Stimulated activated CD4-positive, alpha-beta T cell treated with anti-CD3 and anti-CD28 coated beads, Interleukin-1b, Interleukin-23, amount 100 ng/mL, for 24 hours (primary cell): Measurements from ENCODE around the gene SCGB1C1.

ENCODE experiments used
- DNase-seq, 4 experiments: peaks; one replicate each; pipeline ENCODE4 v3.0.0-alpha.2; 2020; ENCODE audit warnings: low read depth in 4 of 4, low spot score in 1 of 4

The SCGB1C1 gene

DNA sequence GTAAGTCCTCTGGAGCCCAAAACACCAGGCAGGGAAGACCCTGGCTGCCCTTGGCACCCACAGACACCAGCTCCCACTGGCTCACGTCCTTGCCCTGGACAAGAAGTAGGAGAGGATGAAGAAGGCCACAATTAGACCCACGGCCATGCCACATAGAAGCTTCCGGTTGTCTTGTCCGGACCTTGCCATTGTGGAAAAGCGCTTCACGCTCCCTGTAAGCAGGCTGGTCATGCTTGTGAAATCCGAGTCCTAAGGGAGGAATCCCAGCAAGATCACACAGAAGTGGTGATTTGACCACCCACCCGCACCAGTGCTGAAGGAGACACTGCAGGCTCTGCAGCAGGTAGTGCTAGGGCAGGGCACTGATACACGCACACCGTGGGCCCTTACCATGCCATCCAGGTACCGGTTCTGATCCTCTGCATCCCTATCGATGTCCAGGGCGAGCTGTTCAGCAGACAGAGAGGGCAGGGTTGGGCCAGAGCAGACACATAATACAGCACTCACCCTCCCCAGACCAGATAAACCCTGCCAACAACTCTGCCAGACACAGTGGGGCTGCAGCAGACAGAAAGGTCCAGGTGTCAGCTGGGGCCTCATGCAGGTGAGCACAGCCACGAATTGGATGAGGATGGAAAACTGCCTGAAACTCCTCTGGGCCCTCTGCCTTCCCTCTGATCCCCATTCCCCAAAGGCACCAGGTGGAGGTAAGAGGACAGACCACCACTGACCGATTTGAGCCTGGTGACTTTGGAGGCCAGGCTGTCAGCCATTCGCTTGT, 12.5 kb downstream of the SCGB1C1 start:
- no peak for DNase-seq

DNA sequence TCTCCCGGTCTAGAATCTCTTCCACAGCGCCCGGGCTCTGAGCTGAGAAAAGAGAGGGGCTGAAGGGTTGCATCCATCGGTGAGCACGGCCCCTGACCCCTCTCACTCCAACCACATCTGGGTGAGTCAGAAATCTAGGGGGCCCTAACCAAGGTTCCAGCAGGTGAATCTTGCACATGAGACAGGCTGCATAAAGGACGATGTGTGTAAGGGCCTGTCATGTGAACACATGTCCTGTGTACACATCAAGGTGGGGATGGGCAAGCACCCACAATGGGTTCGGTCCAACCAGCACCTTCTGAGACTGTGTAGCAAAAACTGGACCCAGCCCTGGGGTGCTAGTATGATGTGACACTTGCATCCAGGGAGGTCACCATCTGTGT, 13.1 kb downstream of the SCGB1C1 start:
- DNase-seq = no peak

DNA sequence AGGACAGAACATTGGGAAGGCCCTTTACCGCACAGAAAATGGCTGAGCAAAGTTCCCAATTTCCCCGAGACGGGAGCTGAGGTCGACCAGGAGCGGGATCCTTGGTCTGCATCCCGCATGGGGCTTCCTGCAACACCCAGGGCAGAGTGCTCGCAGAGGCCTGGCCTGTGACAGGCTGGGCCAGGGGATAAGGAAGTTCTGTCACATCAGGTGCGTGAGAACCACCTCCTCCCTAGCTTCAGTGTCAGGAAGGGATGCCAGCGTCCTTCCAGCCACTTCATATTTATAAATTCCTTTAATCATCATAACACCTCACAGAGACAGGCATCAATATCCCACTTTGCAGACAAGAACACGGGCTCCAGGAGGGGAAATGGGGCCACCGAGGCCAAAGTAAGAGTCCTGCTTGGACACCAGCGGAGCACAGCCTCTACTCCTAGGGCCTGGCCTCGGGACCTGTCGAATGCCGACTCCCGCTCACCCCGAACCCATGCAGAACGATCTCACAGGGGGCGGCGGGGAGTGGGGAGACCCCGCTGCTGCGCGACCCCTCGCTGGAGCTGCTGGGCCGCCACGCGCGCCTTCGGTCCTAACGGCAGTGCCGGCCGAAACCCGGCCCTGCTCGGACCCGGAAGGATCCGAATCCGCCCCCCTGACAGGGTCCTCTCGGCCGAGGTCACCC, 13.8 kb downstream of the SCGB1C1 start:
- no peak for DNase-seq

DNA sequence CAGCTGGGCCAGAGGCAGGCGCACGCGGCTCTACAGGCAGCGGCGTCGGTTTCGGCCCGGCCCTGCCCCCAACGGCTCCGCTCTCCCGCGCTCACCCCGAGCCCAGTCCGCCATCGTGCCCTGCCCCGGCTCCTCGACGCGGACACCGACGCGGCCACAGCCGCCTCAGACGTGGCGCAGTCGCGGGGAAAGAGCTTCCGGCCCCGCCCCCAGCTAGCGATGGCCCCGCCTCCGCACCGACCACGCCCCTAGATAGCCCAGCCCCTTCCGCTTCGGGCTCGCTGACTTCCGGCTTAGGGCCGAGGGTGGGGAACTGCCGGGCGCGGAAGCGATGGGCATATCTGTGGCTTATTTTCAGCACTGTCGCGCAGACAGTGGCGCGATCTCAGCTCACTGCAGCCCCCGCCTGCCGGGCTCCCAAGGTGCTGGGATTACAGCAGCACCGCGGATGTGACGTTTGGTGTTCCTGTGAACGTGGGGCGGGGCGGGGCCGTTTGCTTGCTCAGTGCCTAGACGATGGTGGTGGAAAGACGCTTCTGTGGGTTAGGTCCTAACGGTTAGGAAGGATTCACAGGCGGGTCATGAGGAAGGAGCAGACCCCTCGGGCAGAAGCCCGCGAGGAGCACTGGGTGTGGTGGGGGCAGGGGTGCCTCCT, 14.5 kb downstream of the SCGB1C1 start, which contains the start of the genes BET1L and RIC8A:
TSS of gene BET1L (minus strand) at position 192 of the 655 bp plus-strand sequence. CDS start at position 114, 78 bp downstream.
TSS of gene RIC8A (plus strand) at position 501 of the 655 bp plus-strand sequence. CDS start 1,147 bp downstream, outside the sequence.
- peak; percentile 84 to 97 (median 93) for DNase-seq

DNA sequence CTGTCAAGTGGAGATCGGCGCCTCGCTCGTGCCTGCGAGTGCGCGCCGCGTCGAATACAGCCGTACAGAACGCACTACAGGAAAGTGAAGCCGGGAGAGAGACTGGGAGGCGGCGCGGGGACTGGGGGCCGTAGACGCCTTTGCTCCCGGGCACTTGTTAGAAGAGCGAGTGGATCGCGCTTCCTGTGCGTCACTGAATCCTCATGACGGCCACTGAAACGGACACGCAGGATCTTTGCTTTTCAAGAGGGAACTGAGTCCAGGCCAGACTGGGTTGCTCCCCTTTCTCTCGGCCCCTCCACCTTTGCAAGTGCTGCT, 14.9 kb downstream of the SCGB1C1 start:
- no peak for DNase-seq

DNA sequence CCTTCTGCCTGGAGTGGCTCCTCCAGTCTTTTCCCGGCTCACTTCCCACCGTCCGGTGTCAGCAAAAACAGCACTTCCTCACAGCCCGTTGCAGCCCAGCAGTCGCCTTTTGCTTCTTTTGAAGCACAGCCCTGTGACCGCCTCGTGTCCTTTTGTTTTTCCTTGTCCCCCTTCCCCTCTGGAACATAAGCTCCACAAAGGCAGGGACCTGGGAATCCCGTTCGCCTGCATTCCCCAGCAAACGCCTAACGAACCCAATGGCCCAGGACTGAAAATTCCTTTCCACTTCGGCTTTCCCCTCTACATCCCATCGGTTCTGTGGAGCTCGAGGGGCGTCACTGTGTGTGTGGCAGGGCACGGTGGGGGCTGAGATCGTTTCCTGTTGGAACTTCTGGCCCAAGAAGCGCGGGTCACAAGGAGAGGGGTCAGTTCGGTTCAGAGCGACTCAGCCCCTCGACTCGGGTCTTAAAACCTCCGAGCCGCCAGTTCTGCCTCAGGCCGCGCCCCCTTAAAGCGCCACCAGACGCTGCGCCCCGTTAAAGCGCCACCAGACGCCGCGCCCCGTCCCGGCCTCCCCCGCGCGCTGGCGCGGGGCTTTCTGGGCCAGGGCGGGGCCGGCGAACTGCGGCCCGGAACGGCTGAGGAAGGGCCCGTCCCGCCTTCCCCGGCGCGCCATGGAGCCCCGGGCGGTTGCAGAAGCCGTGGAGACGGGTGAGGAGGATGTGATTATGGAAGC, 15.5 kb downstream of the SCGB1C1 start:
- DNase-seq = peak; percentile 53 to 73 (median 69)

DNA sequence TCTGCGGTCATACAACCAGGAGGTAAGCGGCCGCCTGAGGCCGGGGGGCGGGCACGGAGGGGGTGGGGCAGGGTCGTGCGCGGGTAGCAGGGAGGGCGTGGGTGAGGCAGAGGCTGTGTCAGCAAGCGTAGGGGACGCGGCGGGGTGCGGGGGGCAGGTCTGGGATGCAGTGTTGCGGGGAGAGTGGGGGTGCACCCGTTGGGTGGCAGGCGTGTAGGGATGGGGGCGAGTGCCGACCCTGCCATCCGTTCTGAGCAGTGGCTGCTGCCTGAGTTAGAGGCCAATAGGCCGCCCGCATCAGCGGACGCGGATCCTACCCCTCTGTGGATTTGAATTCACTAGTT, 16.0 kb downstream of the SCGB1C1 start:
- DNase-seq = no peak

DNA sequence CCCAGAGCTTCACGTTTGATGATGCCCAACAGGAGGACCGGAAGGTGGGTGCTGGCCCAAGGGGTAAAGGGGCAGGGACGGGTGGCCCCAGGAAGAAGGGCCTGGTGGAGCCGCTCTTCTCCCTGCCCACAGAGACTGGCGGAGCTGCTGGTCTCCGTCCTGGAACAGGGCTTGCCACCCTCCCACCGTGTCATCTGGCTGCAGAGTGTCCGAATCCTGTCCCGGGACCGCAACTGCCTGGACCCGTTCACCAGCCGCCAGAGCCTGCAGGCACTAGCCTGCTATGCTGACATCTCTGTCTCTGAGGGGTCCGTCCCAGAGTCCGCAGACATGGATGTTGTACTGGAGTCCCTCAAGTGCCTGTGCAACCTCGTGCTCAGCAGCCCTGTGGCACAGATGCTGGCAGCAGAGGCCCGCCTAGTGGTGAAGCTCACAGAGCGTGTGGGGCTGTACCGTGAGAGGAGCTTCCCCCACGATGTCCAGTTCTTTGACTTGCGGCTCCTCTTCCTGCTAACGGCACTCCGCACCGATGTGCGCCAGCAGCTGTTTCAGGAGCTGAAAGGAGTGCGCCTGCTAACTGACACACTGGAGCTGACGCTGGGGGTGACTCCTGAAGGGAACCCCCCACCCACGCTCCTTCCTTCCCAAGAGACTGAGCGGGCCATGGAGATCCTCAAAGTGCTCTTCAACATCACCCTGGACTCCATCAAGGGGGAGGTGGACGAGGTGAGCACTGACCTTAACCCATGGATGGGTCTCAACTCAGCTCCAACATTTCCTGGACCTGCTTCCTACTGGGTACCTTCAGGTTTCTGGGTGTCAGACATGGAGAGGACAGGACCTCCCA, 16.6 kb downstream of the SCGB1C1 start:
- DNase-seq = no peak

DNA sequence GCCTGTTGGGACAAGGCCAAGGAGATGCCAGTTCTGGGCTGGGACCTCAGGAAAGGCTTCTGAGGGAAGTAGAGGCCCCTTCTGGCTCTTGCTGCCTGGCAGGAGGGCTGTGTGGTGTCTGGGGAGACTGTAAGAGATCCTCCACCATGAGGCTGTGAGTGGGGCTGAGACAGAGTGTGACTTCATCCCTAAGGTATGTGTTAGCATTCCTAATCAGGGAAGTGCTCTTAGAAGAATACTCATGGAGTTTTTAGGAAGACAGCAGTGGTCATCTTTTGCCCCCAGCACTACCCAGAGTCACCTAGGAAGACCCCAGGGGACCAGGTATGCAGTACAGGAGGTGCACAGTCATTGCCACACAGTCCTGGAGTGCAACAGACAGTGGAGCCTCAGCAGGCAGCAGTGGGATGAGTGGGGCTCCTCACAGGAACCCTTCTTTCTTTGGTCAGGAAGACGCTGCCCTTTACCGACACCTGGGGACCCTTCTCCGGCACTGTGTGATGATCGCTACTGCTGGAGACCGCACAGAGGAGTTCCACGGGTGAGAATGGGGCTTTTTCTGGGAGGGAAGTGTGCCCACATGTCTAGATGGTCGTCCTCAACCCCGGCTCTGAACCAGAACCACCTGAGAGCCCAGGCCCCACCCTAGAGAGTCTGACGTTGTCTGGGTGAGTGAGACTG, 17.4 kb downstream of the SCGB1C1 start:
- no peak for DNase-seq

DNA sequence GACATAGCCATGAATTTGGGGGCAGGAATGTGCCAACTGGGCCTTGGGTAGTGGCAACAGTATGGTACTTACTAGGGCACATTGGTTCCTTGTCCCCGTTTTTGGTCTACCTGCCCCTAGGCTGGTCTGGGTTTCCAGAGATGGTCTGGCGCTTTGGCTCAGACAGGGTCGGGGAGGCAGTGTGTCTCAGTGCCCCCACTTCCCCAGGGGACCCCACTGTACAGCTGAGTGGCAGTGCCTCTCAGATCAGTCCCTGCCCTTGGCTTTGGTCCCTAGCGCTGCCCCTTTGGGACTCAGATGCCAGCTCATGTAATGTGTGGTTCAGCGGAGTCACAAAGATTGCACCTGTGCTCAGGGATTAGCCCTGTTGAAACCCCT, 17.9 kb downstream of the SCGB1C1 start:
- DNase-seq = no peak

DNA sequence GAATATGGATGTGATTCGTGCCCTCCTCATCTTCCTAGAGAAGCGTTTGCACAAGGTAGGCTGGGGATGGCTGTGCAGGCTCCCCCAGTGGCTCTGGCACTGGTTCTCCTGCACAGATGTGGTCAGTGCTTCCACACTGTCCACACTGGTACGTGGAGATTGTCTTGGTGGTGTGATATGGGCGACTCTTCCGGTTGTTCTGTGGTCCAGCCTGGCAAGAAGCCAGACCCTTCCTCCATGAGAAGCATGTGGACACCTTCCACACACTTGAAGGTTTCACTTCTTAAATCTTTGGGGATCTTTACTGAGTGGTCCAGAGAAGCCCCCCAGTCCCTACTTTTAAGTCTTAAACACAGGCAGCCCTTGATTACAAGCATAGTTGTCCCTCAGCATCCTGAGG, 18.4 kb downstream of the SCGB1C1 start:
- no peak for DNase-seq

DNA sequence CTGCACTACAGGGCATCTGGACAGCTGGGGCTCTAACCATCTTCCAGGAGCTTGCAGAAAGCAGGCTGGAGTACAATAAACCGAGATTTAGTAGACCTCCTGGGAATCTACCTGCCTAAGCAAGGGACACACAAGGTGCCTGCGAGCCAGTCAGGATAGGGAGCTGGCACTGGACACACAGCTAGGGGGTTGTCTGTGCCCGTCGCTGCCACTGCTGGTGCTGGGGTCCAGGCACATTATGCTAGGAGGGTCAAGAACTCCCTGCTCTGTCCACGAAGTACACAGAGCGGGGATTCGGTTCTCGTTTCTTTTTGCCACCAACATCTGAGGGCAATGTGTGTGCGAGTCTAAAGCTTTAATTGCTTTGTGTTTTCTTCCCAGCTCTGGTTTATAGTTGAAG, 18.9 kb downstream of the SCGB1C1 start:
- DNase-seq = no peak

DNA sequence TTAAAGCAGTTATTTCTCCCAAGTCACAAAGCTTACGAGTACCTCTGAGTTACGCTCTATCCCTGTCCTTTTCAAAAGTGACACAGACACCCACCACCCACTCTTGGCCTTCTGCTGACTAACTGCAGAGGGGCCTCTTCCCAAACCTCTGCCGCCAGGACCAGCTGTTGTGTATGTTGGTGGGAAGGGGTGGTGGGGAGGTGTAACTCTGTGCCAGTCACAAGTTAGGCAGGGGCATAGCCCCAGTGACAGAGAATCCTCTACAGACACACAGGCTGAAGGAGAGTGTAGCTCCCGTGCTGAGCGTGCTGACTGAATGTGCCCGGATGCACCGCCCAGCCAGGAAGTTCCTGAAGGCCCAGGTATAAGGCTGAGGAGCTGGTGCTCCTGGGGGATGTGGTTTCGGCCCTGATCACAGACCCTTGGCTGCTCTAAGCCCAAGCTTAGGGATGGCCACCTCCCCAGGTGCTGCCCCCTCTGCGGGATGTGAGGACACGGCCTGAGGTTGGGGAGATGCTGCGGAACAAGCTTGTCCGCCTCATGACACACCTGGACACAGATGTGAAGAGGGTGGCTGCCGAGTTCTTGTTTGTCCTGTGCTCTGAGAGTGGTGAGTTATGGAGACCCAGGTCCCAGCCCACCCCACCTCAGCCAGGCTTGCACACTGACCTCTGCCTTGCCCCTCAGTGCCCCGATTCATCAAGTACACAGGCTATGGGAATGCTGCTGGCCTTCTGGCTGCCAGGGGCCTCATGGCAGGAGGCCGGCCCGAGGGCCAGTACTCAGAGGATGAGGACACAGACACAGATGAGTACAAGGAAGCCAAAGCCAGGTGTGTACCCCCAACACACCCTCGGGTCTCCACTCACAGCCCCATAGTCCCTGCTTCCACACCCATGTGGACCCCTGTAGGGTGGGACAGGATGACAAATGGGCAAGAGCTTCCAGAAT, 19.5 kb downstream of the SCGB1C1 start:
- DNase-seq = no peak

DNA sequence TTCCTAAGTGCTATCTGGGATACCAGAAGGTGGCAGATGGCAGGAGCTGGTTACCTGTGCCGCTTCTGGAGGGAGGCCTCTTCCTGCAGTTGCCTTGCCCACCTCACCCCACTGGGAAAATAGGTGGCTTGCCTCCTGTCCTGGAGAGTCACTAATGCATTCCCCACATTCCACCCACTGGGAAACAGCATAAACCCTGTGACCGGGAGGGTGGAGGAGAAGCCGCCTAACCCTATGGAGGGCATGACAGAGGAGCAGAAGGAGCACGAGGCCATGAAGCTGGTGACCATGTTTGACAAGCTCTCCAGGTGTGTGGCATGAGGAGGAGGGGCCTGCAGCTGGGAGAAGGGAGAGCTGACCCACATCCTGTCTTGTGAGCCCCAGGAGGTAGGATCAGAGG, 20.2 kb downstream of the SCGB1C1 start:
- DNase-seq = no peak

DNA sequence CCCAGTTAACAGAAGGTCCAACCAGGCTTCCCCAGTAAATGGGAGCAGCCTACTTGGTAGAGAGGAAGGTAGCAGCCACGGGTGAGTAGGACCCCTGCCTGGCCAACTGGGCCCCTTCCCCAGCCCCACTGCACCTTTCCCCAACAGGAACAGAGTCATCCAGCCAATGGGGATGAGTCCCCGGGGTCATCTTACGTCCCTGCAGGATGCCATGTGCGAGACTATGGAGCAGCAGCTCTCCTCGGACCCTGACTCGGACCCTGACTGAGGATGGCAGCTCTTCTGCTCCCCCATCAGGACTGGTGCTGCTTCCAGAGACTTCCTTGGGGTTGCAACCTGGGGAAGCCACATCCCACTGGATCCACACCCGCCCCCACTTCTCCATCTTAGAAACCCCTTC, 21.2 kb downstream of the SCGB1C1 start:
- DNase-seq = no peak

DNA sequence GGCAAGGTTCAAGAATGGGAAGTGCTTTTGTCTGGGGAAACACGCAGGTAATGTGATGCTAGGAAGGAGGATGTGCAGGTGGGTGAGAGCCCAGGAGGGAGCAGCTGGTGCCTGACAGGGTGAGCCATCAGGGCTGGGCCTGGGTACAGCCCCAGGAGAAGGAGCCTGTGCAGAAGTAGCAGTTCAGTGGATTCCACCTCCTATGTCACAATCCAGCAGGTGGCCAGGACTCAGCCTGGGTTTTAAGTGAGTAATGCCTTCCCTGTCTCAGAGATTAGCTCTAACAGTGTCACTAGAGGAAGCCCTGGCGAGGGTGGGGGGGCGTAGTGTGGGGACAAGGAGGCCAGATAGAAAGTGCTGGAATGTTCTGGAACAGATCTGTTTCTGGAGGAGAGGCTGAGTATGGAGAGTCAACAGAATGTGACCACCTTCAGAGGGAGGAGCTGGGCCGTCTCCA, 22.7 kb downstream of the SCGB1C1 start:
- no peak for DNase-seq

DNA sequence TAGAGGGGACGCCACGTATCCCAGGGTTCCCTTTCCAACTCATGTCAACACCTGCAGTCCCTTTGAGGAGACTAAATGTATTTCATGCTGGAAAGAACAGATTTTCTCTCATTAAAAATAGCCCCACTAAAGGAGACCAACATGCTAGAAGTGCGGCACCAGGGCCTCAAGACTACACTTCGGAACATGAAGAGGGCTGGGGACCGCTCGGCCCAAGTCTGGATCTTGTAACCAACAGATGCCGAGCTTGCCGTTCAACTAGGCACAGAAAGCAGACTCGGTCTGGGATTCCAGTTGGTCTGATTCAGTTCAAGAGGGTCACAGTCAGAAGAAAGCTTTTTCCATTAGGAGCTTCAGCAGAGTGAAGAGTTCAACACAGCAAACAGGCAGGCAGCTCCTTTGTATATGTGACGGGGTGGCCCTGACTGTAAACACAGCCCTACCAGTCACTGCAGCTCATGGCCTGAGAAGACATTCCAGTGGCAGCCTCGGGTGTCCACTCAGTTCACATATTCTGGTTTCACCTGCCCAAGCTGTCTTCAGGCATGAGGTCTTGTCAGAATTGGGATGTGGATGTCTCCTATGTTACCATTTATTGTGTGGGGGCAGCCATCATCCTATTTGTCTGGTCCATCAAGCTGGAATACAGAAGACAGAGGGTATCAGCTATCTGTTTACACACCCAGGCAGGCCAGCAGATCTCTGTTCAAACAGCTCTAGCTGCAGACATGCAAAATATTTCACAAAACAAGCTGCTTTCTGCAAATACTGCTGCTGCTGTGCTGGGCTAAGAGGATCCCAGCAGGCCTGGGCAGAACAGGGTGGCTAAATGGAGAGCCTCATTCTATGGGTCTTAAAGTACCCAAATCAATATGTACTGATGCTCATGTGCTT, 23.4 kb downstream of the SCGB1C1 start:
- DNase-seq = no peak

DNA sequence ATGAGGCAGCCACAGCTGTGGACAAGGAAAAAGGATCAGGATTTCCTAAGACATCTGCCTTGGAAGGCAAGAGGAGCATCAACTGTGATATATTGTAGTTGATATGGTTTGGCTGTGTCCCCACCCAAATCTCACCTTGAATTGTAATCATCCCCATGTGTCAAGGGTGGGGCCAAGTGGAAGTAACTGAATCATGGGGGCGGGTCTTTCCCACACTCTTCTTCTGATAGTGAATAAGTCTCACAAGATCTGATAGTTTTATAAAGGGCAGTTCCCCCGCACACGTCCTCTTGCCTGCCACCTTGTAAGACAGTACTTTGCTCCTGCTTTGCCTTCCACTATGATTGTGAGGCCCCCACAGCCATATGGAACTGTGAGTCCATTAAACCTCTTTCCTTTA, 24.8 kb downstream of the SCGB1C1 start:
- DNase-seq = no peak
